Panc1 (cell line): ENCODE data around the gene ARHGEF18.

ENCODE experiments used
- CTCF ChIP-seq: fragments of 450-650 bp; IDR thresholded peaks from 2 replicates; pipeline ENCODE4 v1.5.1; 2017; ENCODE audit warnings: mild to moderate bottlenecking
- POLR2AphosphoS5 ChIP-seq: IDR thresholded peaks from 2 replicates; pipeline ENCODE4 v1.6.1; 2012; ENCODE audit warnings: mild to moderate bottlenecking, low read depth, low read length, moderate library complexity
- SIN3A ChIP-seq: IDR thresholded peaks from 2 replicates; pipeline ENCODE4 v1.6.1; 2012; ENCODE audit warnings: low read depth, mild to moderate bottlenecking, low read length, moderate library complexity, borderline replicate concordance; ENCODE audit not compliant: insufficient read depth
- TCF7L2 ChIP-seq: IDR thresholded peaks from 2 replicates; pipeline ENCODE4 v1.6.1; 2011; ENCODE audit warnings: mild to moderate bottlenecking, low read depth, low read length, inconsistent platforms
- TF ChIP-seq, protein P1 (sequence below), 2 experiments: IDR thresholded peaks; 2 replicates each; pipeline ENCODE4 v1.6.1; 2011 to 2012; ENCODE audit warnings: low read depth in 2 of 2, control low read depth in 1 of 2, low read length in 1 of 2, mild to moderate bottlenecking in 1 of 2, moderate library complexity in 1 of 2; ENCODE audit not compliant: insufficient read depth in 1 of 2

- TF ChIP-seq CTCF, result no peak
- no peak for TF ChIP-seq POLR2AphosphoS5
- TF ChIP-seq, protein P1, sequence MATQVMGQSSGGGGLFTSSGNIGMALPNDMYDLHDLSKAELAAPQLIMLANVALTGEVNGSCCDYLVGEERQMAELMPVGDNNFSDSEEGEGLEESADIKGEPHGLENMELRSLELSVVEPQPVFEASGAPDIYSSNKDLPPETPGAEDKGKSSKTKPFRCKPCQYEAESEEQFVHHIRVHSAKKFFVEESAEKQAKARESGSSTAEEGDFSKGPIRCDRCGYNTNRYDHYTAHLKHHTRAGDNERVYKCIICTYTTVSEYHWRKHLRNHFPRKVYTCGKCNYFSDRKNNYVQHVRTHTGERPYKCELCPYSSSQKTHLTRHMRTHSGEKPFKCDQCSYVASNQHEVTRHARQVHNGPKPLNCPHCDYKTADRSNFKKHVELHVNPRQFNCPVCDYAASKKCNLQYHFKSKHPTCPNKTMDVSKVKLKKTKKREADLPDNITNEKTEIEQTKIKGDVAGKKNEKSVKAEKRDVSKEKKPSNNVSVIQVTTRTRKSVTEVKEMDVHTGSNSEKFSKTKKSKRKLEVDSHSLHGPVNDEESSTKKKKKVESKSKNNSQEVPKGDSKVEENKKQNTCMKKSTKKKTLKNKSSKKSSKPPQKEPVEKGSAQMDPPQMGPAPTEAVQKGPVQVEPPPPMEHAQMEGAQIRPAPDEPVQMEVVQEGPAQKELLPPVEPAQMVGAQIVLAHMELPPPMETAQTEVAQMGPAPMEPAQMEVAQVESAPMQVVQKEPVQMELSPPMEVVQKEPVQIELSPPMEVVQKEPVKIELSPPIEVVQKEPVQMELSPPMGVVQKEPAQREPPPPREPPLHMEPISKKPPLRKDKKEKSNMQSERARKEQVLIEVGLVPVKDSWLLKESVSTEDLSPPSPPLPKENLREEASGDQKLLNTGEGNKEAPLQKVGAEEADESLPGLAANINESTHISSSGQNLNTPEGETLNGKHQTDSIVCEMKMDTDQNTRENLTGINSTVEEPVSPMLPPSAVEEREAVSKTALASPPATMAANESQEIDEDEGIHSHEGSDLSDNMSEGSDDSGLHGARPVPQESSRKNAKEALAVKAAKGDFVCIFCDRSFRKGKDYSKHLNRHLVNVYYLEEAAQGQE (IDR thresholded peaks at IDR 0.05; ENCODE audit: insufficient read depth in 1 of 2, low read depth in 2 of 2, low read length in 1 of 2), result no peak
- TF ChIP-seq SIN3A, result no peak
- no peak for TF ChIP-seq TCF7L2
These were observed 8.3 kb downstream of the ARHGEF18 start for GRCh38 chr19:7356899-7357627.
